Tibial nerve (tissue), 3 donors: ENCODE data around the gene MS4A18.

ENCODE experiments used
- CTCF ChIP-seq, 5 experiments: fragments of 200-600 bp in 3 of 5; fragments of 450-650 bp in 2 of 5; sonication (generic) in 3 of 5; IDR thresholded peaks; one replicate each; pipeline ENCODE4 v1.5.1; 2016 to 2019; ENCODE audit warnings: antibody characterized with exemption in 5 of 5, mild to moderate bottlenecking in 3 of 5, moderate library complexity in 2 of 5
- POLR2A ChIP-seq, 2 donors: fragments of 450-650 bp; IDR thresholded peaks; one replicate each; pipeline ENCODE4 v1.6.1; 2017; ENCODE audit warnings: antibody characterized with exemption in 2 of 2, mild to moderate bottlenecking in 2 of 2, moderate library complexity in 2 of 2

- TF ChIP-seq CTCF (IDR thresholded peaks at IDR 0.05) (no peak), POLR2A (IDR thresholded peaks at IDR 0.05) (no peak)
Observed at GRCh38 chr11:60792521-60792920, 68.0 kb downstream of the MS4A18 start.
